Measurements from ENCODE around the gene IRX6.
A peak's percentile ranks its signal among the peaks of the same experiment; 100 is the strongest.

The IRX6 gene

GRCh38 chr16:55323637-55324271, at the start of gene IRX6:
Gene IRX6, plus strand, starts transcription at chr16:55324203. Its CDS starts 889 bp downstream, at chr16:55325092.
- Histone ChIP-seq H3K27ac (ENCODE audit: low read length) (no peak within 1 kb of the TSS), H3K4me1 (ENCODE audit: insufficient read depth, low read length) (no peaks in the 10 kb centered on the region), H3K4me3 (ENCODE audit: low read depth in 1 of 2, low read length in 2 of 2) (no peak within 1 kb of the TSS), H4K20me1 (ENCODE audit: insufficient read depth, low read length) (no peaks in the 10 kb centered on the region), H3K9me3 (ENCODE audit: insufficient read depth, low read length, severe bottlenecking) (no peaks in the 10 kb centered on the region), H3K27me3 (ENCODE audit: insufficient read depth, low read length, poor library complexity) (peaks cover 13% of the 10 kb centered on the region), H3K79me2 (ENCODE audit: insufficient read depth, low read length) (no peaks in the 10 kb centered on the region), H3K4me2 (ENCODE audit: insufficient read depth, low read length) (no peak within 1 kb of the TSS), H3K36me3 (ENCODE audit: insufficient read depth, low read length) (no peaks in the 10 kb centered on the region), H3K9ac (ENCODE audit: low read depth, low read length) (no peak within 1 kb of the TSS), H2AFZ (ENCODE audit: low read depth, low read length) (no peak within 1 kb of the TSS)
- DNase-seq: no peak
- TF ChIP-seq EZH2 (IDR thresholded peaks at IDR 0.05; ENCODE audit: borderline replicate concordance, low read depth, low read length, severe bottlenecking): no peak
- peak; percentile 20 for TF ChIP-seq CTCF (IDR thresholded peaks at IDR 0.05; ENCODE audit: borderline replicate concordance, extremely low read depth, low read length, poor library complexity, severe bottlenecking)
- no peak for ATAC-seq (ENCODE audit: insufficient read depth, low read depth)

DNA sequence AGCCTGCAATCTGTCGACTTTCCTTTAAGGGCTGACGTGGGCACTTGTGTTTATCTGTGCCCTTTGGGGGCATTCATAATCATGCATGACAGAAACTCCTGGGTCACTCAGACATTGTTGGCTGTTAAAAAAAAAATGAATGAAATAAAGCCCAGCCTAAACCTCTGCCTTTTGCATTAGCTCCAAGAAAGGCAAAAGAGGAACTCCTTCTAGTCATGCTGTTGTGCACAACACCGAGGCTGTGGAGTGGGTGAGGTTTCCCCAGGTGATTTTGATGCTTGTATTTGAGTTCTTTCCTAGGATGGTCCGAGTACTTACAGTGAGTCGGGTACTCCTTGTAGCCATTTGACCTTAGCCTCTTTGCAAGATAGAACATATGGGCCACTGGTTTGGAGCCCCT, 49.6 kb upstream of the IRX6 start:
- no peaks in the 10 kb centered on the region for H3K9me3 ChIP-seq (ENCODE audit: insufficient read depth, low read length, severe bottlenecking)
- no peak overlapping the region for H3K9ac ChIP-seq (ENCODE audit: low read depth, low read length)
- ATAC-seq (ENCODE audit: insufficient read depth, low read depth): no peak
- no peak overlapping the region for H2AFZ ChIP-seq (ENCODE audit: low read depth, low read length)
- H3K4me2 ChIP-seq (ENCODE audit: insufficient read depth, low read length): no peak overlapping the region
- TF ChIP-seq EZH2 (IDR thresholded peaks at IDR 0.05; ENCODE audit: borderline replicate concordance, low read depth, low read length, severe bottlenecking) (no peak), CTCF (IDR thresholded peaks at IDR 0.05; ENCODE audit: borderline replicate concordance, extremely low read depth, low read length, poor library complexity, severe bottlenecking) (no peak)
- no peaks in the 10 kb centered on the region for H3K36me3 ChIP-seq (ENCODE audit: insufficient read depth, low read length)
- no peaks in the 10 kb centered on the region for H3K79me2 ChIP-seq (ENCODE audit: insufficient read depth, low read length)
- H3K4me1 ChIP-seq (ENCODE audit: insufficient read depth, low read length): no peaks in the 10 kb centered on the region
- peaks cover 4% of the 10 kb centered on the region for H3K27me3 ChIP-seq (ENCODE audit: insufficient read depth, low read length, poor library complexity)
- no peak overlapping the region for H3K4me3 ChIP-seq (ENCODE audit: low read depth in 1 of 2, low read length in 2 of 2)
- H3K27ac ChIP-seq (ENCODE audit: low read length): no peak overlapping the region
- no peak for DNase-seq
- H4K20me1 ChIP-seq (ENCODE audit: insufficient read depth, low read length): no peaks in the 10 kb centered on the region

DNA sequence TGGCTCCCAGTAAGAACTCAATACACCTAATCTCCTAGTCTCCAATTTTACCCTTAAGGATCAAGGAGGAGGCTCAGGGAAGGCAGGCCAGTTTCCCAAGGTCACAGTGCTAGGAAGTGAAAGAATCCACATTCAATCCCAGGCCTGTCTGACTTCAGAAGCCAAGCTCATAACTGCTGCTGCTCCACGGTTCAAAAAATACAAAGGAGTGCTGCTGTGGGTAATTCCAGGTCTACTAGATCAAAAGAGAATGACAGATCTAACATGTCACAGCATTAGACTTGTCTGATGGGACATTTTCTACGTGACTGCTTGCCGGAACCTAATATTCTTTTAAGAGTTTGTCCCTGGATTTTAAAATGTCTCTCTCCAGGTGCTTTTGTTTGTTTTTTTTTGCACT, 48.8 kb upstream of the IRX6 start:
- Histone ChIP-seq H4K20me1 (ENCODE audit: insufficient read depth, low read length) (no peaks in the 10 kb centered on the region), H3K27me3 (ENCODE audit: insufficient read depth, low read length, poor library complexity) (peaks cover 6% of the 10 kb centered on the region), H3K79me2 (ENCODE audit: insufficient read depth, low read length) (no peaks in the 10 kb centered on the region), H3K27ac (ENCODE audit: low read length) (no peak overlapping the region), H3K4me2 (ENCODE audit: insufficient read depth, low read length) (no peak overlapping the region), H3K36me3 (ENCODE audit: insufficient read depth, low read length) (no peaks in the 10 kb centered on the region), H3K4me1 (ENCODE audit: insufficient read depth, low read length) (no peaks in the 10 kb centered on the region), H3K4me3 (ENCODE audit: low read depth in 1 of 2, low read length in 2 of 2) (no peak overlapping the region), H3K9me3 (ENCODE audit: insufficient read depth, low read length, severe bottlenecking) (no peaks in the 10 kb centered on the region), H2AFZ (ENCODE audit: low read depth, low read length) (no peak overlapping the region), H3K9ac (ENCODE audit: low read depth, low read length) (no peak overlapping the region)
- no peak for TF ChIP-seq EZH2 (IDR thresholded peaks at IDR 0.05; ENCODE audit: borderline replicate concordance, low read depth, low read length, severe bottlenecking)
- no peak for TF ChIP-seq CTCF (IDR thresholded peaks at IDR 0.05; ENCODE audit: borderline replicate concordance, extremely low read depth, low read length, poor library complexity, severe bottlenecking)
- ATAC-seq (ENCODE audit: insufficient read depth, low read depth) (no peak), DNase-seq (no peak)
